NCI-H128 (cell line): ENCODE data around the gene BLVRB.
"Not testable (repeated sequence)": the region's sequence is repeated elsewhere in the genome, so short reads cannot be mapped to it uniquely, and the experiment has no call there.

Experiments used
- DNase-seq: peaks from one replicate; lab custom pipeline; 2025; ENCODE audit not compliant: unreplicated experiment; lab: John Stamatoyannopoulos, UW

Gene BLVRB

GRCh38 chr19:40465557-40466218 is at the start of gene BLVRB:
Gene BLVRB, minus strand, starts transcription at chr19:40465745. Its CDS starts 57 bp downstream, at chr19:40465688.
- DNase-seq: peak; percentile 85

- DNase-seq: no peak
These were observed 48.3 kb upstream of the BLVRB start for GRCh38 chr19:40513741-40514315.

- no peak for DNase-seq
These were observed 47.8 kb upstream of the BLVRB start for GRCh38 chr19:40513345-40513678.

- no peak for DNase-seq
These were observed 47.2 kb upstream of the BLVRB start for GRCh38 chr19:40512473-40513344.

GRCh38 chr19:40512110-40512472 is 46.5 kb upstream of the BLVRB start:
- DNase-seq: no peak

- DNase-seq: no peak
These were observed 45.9 kb upstream of the BLVRB start for GRCh38 chr19:40511487-40511886.

GRCh38 chr19:40510526-40511115 is 45.1 kb upstream of the BLVRB start:
- no peak for DNase-seq

GRCh38 chr19:40508739-40509260 is 43.3 kb upstream of the BLVRB start:
- DNase-seq: no peak

GRCh38 chr19:40507892-40508291 is 42.3 kb upstream of the BLVRB start:
- no peak for DNase-seq

GRCh38 chr19:40506099-40506498 is 40.6 kb upstream of the BLVRB start:
- no peak for DNase-seq

- peak; percentile 8 for DNase-seq
These were observed 37.8 kb upstream of the BLVRB start for GRCh38 chr19:40503320-40503695.

GRCh38 chr19:40502647-40503319 is 37.2 kb upstream of the BLVRB start:
- DNase-seq: no peak

GRCh38 chr19:40502081-40502480 is 36.5 kb upstream of the BLVRB start:
- DNase-seq: no peak

- DNase-seq: no peak
These were observed 36.1 kb upstream of the BLVRB start for GRCh38 chr19:40501599-40501998.

- DNase-seq: not testable (repeated sequence)
These were observed 35.4 kb upstream of the BLVRB start for GRCh38 chr19:40500678-40501530.

- no peak for DNase-seq
These were observed 33.8 kb upstream of the BLVRB start for GRCh38 chr19:40499320-40499719.

- DNase-seq: no peak
These were observed 31.7 kb upstream of the BLVRB start for GRCh38 chr19:40497214-40497613.

GRCh38 chr19:40494191-40494838 is 28.8 kb upstream of the BLVRB start:
- no peak for DNase-seq

GRCh38 chr19:40493778-40494177 is 28.2 kb upstream of the BLVRB start:
- DNase-seq: no peak

- no peak for DNase-seq
These were observed 26.7 kb upstream of the BLVRB start for GRCh38 chr19:40492274-40492673.
